ENCODE results near the gene SPEN.

DNA sequence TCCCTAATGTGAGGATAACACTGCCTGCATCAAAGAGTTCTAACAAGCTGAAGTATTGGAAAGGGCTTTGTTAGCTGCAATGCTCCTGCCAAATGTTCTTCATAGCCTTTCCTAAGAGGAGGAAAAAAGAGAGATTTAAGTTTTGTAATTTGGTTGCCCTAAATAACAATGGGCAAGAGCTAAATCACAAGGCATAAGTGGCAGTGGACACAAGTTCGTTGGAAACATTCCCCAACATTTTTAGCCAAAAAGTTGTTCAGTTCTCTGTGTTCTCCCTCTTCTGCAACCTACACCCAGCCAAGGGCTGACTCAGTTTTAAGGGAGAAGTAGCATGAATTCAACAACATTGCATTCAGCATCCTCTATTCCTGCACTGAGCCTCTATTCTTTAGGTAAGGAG lies 37.4 kb upstream of the SPEN start:
- TF ChIP-seq, protein P1, sequence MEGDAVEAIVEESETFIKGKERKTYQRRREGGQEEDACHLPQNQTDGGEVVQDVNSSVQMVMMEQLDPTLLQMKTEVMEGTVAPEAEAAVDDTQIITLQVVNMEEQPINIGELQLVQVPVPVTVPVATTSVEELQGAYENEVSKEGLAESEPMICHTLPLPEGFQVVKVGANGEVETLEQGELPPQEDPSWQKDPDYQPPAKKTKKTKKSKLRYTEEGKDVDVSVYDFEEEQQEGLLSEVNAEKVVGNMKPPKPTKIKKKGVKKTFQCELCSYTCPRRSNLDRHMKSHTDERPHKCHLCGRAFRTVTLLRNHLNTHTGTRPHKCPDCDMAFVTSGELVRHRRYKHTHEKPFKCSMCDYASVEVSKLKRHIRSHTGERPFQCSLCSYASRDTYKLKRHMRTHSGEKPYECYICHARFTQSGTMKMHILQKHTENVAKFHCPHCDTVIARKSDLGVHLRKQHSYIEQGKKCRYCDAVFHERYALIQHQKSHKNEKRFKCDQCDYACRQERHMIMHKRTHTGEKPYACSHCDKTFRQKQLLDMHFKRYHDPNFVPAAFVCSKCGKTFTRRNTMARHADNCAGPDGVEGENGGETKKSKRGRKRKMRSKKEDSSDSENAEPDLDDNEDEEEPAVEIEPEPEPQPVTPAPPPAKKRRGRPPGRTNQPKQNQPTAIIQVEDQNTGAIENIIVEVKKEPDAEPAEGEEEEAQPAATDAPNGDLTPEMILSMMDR (IDR thresholded peaks at IDR 0.05), result no peak
- TF ChIP-seq, protein P2, sequence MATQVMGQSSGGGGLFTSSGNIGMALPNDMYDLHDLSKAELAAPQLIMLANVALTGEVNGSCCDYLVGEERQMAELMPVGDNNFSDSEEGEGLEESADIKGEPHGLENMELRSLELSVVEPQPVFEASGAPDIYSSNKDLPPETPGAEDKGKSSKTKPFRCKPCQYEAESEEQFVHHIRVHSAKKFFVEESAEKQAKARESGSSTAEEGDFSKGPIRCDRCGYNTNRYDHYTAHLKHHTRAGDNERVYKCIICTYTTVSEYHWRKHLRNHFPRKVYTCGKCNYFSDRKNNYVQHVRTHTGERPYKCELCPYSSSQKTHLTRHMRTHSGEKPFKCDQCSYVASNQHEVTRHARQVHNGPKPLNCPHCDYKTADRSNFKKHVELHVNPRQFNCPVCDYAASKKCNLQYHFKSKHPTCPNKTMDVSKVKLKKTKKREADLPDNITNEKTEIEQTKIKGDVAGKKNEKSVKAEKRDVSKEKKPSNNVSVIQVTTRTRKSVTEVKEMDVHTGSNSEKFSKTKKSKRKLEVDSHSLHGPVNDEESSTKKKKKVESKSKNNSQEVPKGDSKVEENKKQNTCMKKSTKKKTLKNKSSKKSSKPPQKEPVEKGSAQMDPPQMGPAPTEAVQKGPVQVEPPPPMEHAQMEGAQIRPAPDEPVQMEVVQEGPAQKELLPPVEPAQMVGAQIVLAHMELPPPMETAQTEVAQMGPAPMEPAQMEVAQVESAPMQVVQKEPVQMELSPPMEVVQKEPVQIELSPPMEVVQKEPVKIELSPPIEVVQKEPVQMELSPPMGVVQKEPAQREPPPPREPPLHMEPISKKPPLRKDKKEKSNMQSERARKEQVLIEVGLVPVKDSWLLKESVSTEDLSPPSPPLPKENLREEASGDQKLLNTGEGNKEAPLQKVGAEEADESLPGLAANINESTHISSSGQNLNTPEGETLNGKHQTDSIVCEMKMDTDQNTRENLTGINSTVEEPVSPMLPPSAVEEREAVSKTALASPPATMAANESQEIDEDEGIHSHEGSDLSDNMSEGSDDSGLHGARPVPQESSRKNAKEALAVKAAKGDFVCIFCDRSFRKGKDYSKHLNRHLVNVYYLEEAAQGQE (IDR thresholded peaks at IDR 0.05; ENCODE audit: insufficient read depth in 1 of 2, low read depth in 2 of 2, low read length in 1 of 2), result no peak
- no peak for TF ChIP-seq POLR2AphosphoS5 (IDR thresholded peaks at IDR 0.05; ENCODE audit: low read depth, low read length)

Data from Panc1 (cell line).